HG03159 (cell line): Measurements from ENCODE around the gene TPK1.

Experiments
- ATAC-seq: cut with Tn5 transposase; IDR thresholded peaks from one replicate; pipeline ENCODE4 v1.9.1; 2021; ENCODE audit warnings: mild to moderate bottlenecking, moderate library complexity; ENCODE audit not compliant: unreplicated experiment

Gene TPK1

GRCh38 chr7:144835652-144836544 lies at the start of gene TPK1:
TPK1 (minus strand) TSS chr7:144836053; CDS start chr7:144835602, 451 bp downstream.
- peak; percentile 86 for ATAC-seq

GRCh38 chr7:144885478-144885877 lies 49.6 kb upstream of the TPK1 start:
- no peak for ATAC-seq

GRCh38 chr7:144884896-144885295 lies 49.0 kb upstream of the TPK1 start:
- no peak for ATAC-seq

GRCh38 chr7:144873316-144873845 lies 37.5 kb upstream of the TPK1 start:
- ATAC-seq: no peak

GRCh38 chr7:144869082-144869481 lies 33.2 kb upstream of the TPK1 start:
- no peak for ATAC-seq

GRCh38 chr7:144866189-144866588 lies 30.3 kb upstream of the TPK1 start:
- peak; percentile 70 for ATAC-seq

GRCh38 chr7:144863320-144863647 lies 27.4 kb upstream of the TPK1 start:
- no peak for ATAC-seq

- no peak for ATAC-seq
Measured at GRCh38 chr7:144862612-144863319, 26.9 kb upstream of the TPK1 start.

- no peak for ATAC-seq
Measured at GRCh38 chr7:144859739-144860138, 23.9 kb upstream of the TPK1 start.

GRCh38 chr7:144857463-144857862 lies 21.6 kb upstream of the TPK1 start:
- ATAC-seq: no peak

GRCh38 chr7:144854839-144855424 lies 19.1 kb upstream of the TPK1 start:
- ATAC-seq: no peak

- no peak for ATAC-seq
Measured at GRCh38 chr7:144853542-144853941, 17.7 kb upstream of the TPK1 start.

- no peak for ATAC-seq
Measured at GRCh38 chr7:144848078-144848477, 12.2 kb upstream of the TPK1 start.

GRCh38 chr7:144842377-144842851 lies 6.6 kb upstream of the TPK1 start:
- ATAC-seq: peak; percentile 86

GRCh38 chr7:144836545-144836842 lies 641 bp upstream of the TPK1 start:
- no peak for ATAC-seq

- peak; percentile 27 for ATAC-seq
Measured at GRCh38 chr7:144835155-144835611, 670 bp downstream of the TPK1 start.

- peak; percentile 44 for ATAC-seq
Measured at GRCh38 chr7:144834641-144835144, 1.2 kb downstream of the TPK1 start.

- no peak for ATAC-seq
Measured at GRCh38 chr7:144830811-144831210, 5.0 kb downstream of the TPK1 start.

- ATAC-seq: no peak
Measured at GRCh38 chr7:144830024-144830785, 5.6 kb downstream of the TPK1 start.

- no peak for ATAC-seq
Measured at GRCh38 chr7:144827621-144828020, 8.2 kb downstream of the TPK1 start.

GRCh38 chr7:144826208-144826607 lies 9.6 kb downstream of the TPK1 start:
- ATAC-seq: no peak
